Motor neuron (in vitro differentiated cells): ENCODE data around the gene LRRC1. TPM values are rescaled to one million over a fixed set of nuclear protein-coding genes. Genes with fewer than 3 reads are reported as not detected.
"Not testable (repeated sequence)": the region's sequence is repeated elsewhere in the genome, so short reads cannot be mapped to it uniquely, and the experiment has no call there.

Source experiments
- ATAC-seq, 8 experiments: fragments of 200-7000 bp; cut with Tn5 transposase; replicated peaks in 6 of 8; 2 replicates each; pipeline ENCODE4 v1.8.0; 2021; ENCODE audit warnings: mild to moderate bottlenecking in 8 of 8, moderate library complexity in 8 of 8
- H3K27ac ChIP-seq, 2 donors: fragments of 250-450 bp; sonication (Bioruptor Pico); 2 replicates each; pipeline ENCODE4 v1.9.0; 2021; ENCODE audit warnings: antibody characterized with exemption in 2 of 2, mild to moderate bottlenecking in 2 of 2, moderate library complexity in 1 of 2
- H3K4me1 ChIP-seq, 2 donors: fragments of 250-450 bp; sonication (Bioruptor Pico); replicated peaks in 1 of 2; 2 replicates each; pipeline ENCODE4 v1.6.1; 2021; ENCODE audit warnings: antibody characterized with exemption in 2 of 2, mild to moderate bottlenecking in 2 of 2, moderate library complexity in 1 of 2
- H3K4me3 ChIP-seq, 5 donors: fragments of 250-450 bp; sonication (Bioruptor Pico); 2 replicates each; pipeline ENCODE4 v1.9.0; 2021; ENCODE audit warnings: antibody characterized with exemption in 5 of 5, mild to moderate bottlenecking in 5 of 5, moderate library complexity in 4 of 5
- WGBS, 10 experiments: fragments of 450-650 bp; shearing (Covaris generic); methylation state at CpG; one replicate each; pipeline ENCODE4 v1.0.0; 2022; 5-methylcytosine and 5-hydroxymethylcytosine counted together
- in situ Hi-C, 9 experiments: fragments of 400-800 bp; cut with MboI; loops; one replicate each; pipeline ENCODE4 v1.15.0; 2021; ENCODE audit warnings: low sequenced_read_pairs in 9 of 9, low pct_unique_long_range_greater_than_20kb in 2 of 9; ENCODE audit not compliant: unreplicated experiment in 9 of 9
- total RNA-seq, 8 experiments: library from RNA; unstranded; fragments of 300-600 nt; gene quantifications; 2 replicates each; pipeline versions ENCODE4 v1.2.3 to v1.2.4, GENCODE V29; 2022

LRRC1 gene
- total RNA-seq, 8 experiments from 2014 or later = 4.3 to 9.3 (median 7.8) TPM

- in situ Hi-C loops = no loop called here
- ATAC-seq = no peak
- WGBS, 10 experiments = 20 to 100% (median 73%) methylated on average over 1 to 2 of the region's 2 CpGs
- no peaks in the 10 kb centered on the region for H3K4me1 ChIP-seq
- H3K27ac ChIP-seq = no peak overlapping the region
- no peak overlapping the region for H3K4me3 ChIP-seq
Observed at GRCh38 chr6:53768636-53769035, 26.2 kb upstream of the LRRC1 start.

DNA sequence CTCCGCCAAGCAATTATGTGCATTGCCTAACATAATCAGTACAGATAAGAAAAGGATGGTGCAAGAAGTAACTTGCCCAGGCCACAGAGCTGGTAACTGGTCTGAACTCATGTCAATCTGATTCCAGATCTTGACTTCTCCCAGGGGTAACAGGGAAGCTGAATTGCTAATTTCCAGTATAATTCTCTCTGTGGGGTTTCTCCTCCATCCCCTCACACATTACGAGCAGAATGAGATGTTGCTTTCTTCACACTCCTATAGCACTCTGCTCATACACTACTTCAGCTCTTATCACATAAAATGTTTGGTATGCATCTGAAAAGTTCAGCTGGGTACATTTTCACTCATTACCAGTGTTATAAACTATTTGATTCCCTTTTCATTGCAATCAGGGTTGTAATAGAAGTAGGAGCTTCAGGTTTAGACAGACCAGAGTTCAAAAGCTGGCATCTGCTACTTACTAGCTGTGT is 24.0 kb upstream of the LRRC1 start:
- 60 to 100% (median 83%) methylated on average over 1 to 2 of the region's 2 CpGs; no CpG with 5 or more reads in 3 of the 10 experiments for WGBS, 10 experiments
- in situ Hi-C loops = no loop called here
- ATAC-seq = no peak
- Histone ChIP-seq H3K4me1 (no peaks in the 10 kb centered on the region), H3K4me3 (no peak overlapping the region), H3K27ac (no peak overlapping the region)

DNA sequence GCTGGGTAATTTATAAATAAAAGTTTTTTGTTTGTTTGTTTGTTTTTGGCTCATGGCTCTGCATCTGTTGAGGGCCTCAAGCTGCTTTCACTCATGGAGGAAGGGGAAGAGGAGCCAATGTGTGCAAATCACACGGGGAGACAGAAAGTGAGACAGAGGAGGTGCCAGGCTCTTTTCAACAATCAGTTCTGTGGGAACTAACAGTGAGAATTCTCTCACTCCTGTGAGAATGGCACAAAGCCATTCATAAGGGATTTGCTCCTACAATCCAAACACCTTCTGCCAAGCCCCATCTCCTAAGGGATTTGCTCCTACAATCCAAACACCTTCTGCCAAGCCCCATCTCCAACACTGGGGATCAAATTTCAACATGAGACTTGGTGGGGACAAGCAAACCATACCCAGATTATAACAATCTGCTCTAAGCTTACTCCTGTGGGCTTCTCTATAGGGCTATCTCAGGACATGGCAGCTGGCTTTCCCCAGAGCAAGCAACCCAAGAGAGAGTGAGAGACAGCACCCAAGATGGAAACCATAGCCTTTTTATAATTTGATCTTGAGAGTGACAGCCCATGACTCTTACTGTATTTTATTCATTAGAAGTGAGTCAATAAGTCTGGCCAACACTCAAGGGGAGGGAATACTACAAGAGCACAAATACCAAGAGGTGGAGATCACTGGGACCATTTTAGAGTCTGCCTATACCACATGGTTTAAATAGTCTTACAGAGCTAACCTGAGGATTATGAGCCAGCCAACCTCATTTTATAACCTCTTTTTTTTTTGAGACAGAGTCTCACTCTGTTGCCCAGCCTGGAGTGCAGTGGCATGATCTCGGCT is 22.8 kb upstream of the LRRC1 start:
- ATAC-seq = peak in 2 of 8 experiments; percentile 71 to 81
- Histone ChIP-seq H3K27ac (no peak overlapping the region), H3K4me1 (no peaks in the 10 kb centered on the region), H3K4me3 (no peak overlapping the region)
- in situ Hi-C loops = no loop called here
- 0 to 90% (median 70%) methylated on average over 1 to 2 of the region's 2 CpGs; no CpG with 5 or more reads in 2 of the 10 experiments for WGBS, 10 experiments

DNA sequence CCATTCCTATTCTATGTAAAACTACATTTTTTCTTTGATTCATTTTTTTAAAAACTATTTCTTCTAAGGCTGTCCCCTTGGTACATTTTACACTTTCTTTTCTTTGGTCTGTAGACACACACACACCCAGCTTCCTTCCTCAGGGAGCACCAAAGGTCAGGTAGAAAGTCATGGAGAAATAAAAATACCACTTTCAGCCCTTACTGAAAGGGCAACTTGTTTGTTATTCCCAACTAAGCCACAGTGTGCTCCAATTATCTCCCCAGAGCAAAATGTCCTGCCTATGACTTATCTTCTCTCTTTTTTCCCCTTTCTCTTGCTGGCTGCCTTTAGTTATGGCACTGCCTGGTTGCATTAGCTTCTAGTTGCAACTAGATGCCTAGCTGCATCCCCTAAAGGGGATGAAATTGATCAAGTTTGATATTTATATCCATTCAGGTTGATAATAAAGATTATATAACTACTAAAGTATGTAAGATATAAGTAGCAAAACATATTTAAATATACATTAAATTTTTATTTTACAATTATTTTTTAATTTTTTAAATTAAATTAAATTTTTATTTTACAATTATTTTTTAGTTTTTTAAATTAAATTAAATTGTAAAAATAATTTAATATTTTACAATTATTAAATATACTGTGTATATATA is 21.6 kb upstream of the LRRC1 start:
- no peak overlapping the region for H3K27ac ChIP-seq
- no peaks in the 10 kb centered on the region for H3K4me1 ChIP-seq
- H3K4me3 ChIP-seq = no peak overlapping the region
- ATAC-seq = no peak
- in situ Hi-C loops = no loop called here

GRCh38 chr6:53776152-53776551 is 18.7 kb upstream of the LRRC1 start:
- H3K27ac ChIP-seq, ATAC-seq, H3K4me3 ChIP-seq, H3K4me1 ChIP-seq: not testable (repeated sequence)
- in situ Hi-C loops = loop anchor here in 2 of 9 experiments (25.0 kb wide), 2 partner anchors 161 to 186 kb away; no protein-coding TSS in a partner anchor
- no CpG with 5 or more reads among the region's 2 CpGs for WGBS, 10 experiments

DNA sequence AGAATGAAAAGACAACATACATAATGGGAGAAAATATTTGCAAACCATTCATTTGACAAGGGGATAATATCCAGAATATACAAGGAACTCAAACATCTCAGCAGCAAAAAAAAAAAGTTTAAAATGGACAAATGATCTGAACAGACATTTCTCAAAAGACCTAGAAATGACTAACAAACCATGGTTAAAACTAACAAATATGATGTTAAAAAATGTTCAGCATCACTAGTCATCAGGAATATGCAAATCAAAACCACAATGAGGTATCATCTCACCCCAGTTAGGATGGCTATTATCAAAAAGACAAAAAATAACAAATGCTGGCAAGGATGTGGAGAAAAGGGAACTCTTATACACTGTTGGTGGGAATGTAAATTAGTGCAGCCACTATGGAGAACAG is 9.8 kb upstream of the LRRC1 start:
- ATAC-seq, H3K27ac ChIP-seq, H3K4me3 ChIP-seq, H3K4me1 ChIP-seq: not testable (repeated sequence)
- in situ Hi-C loops = loop anchor here in 2 of 9 experiments (25.0 kb wide), 2 partner anchors 152 to 177 kb away; no protein-coding TSS in a partner anchor

- no peak for ATAC-seq
- Histone ChIP-seq H3K27ac (no peak overlapping the region), H3K4me1 (no peaks in the 10 kb centered on the region), H3K4me3 (no peak overlapping the region)
- 0 to 100% (median 94%) methylated on average over 1 of the region's 1 CpG for WGBS, 10 experiments
- in situ Hi-C loops = loop anchor here in 2 of 9 experiments (25.0 kb wide), 2 partner anchors 150 to 175 kb away; no protein-coding TSS in a partner anchor
Observed at GRCh38 chr6:53786832-53787231, 8.0 kb upstream of the LRRC1 start.

GRCh38 chr6:53790886-53791285 is 3.9 kb upstream of the LRRC1 start:
- in situ Hi-C loops = loop anchor here in 2 of 9 experiments (25.0 kb wide), 2 partner anchors 146 to 171 kb away; no protein-coding TSS in a partner anchor
- no peak overlapping the region for H3K27ac ChIP-seq
- WGBS, 10 experiments = 25 to 100% (median 60%) methylated on average over 2 of the region's 2 CpGs; no CpG with 5 or more reads in 1 of the 10 experiments
- ATAC-seq = no peak
- H3K4me3 ChIP-seq = no peak overlapping the region
- no peaks in the 10 kb centered on the region for H3K4me1 ChIP-seq

- in situ Hi-C loops = loop anchor here in 2 of 9 experiments (25.0 kb wide), 2 partner anchors 145 to 170 kb away; no protein-coding TSS in a partner anchor
- Histone ChIP-seq H3K4me3 (no peak overlapping the region), H3K27ac (no peak overlapping the region), H3K4me1 (peaks cover 5 to 6% of the 10 kb centered on the region in 2 donors)
- ATAC-seq = no peak
- WGBS, 10 experiments = 14 to 88% (median 66%) methylated on average over 1 to 2 of the region's 2 CpGs; no CpG with 5 or more reads in 4 of the 10 experiments
Observed at GRCh38 chr6:53792016-53792415, 2.8 kb upstream of the LRRC1 start.

DNA sequence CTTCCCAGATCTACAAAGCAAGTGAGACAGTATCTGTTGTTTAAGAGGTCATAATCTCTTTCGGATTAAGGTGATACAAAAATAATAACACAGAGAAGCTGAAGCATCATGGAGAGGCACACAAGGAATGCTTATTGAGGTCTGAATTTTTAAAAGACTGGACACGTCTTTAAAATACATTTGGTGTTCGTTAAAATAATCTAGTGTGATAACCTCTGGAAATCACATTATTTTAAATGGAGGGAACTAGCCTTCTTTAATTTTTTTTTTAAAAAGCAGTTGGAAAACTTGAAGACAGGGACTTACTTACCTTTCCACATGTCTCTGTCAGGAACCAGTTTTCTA is 1.9 kb upstream of the LRRC1 start:
- H3K27ac ChIP-seq = no peak overlapping the region

GRCh38 chr6:53793318-53794136 is 1.3 kb upstream of the LRRC1 start:
- peak; percentile 18 to 56 (median 28) for ATAC-seq
- Histone ChIP-seq H3K27ac (peak overlapping the region in 1 of 2 donors; percentile 54), H3K4me3 (peak overlapping the region; percentile 50 to 75 (median 63)), H3K4me1 (peaks cover 5 to 6% of the 10 kb centered on the region in 2 donors)
- 0 to 33% (median 3%) methylated on average over 1 to 22 of the region's 25 CpGs for WGBS, 10 experiments
- in situ Hi-C loops = loop anchor here in 2 of 9 experiments (25.0 kb wide), 2 partner anchors 144 to 169 kb away; no protein-coding TSS in a partner anchor

More for the DNA sequence above, 1.9 kb upstream of the LRRC1 start:
- H3K4me1 ChIP-seq = peaks cover 5 to 6% of the 10 kb centered on the region in 2 donors
- in situ Hi-C loops = loop anchor here in 2 of 9 experiments (25.0 kb wide), 2 partner anchors 144 to 169 kb away; no protein-coding TSS in a partner anchor
- peak overlapping the region in 1 of 5 donors; percentile 57 for H3K4me3 ChIP-seq
- 27 to 100% (median 78%) methylated on average over 1 to 3 of the region's 3 CpGs for WGBS, 10 experiments
- no peak for ATAC-seq

- H3K4me1 ChIP-seq = peaks cover 5 to 6% of the 10 kb centered on the region in 2 donors
- peak overlapping the region; percentile 28 to 54 for H3K27ac ChIP-seq
- WGBS, 10 experiments = 0 to 1% (median 0%) methylated on average over 1 to 15 of the region's 27 CpGs; no CpG with 5 or more reads in 4 of the 10 experiments
- in situ Hi-C loops = loop anchor here in 2 of 9 experiments (25.0 kb wide), 2 partner anchors 143 to 168 kb away; no protein-coding TSS in a partner anchor
- peak overlapping the region; percentile 50 to 75 (median 63) for H3K4me3 ChIP-seq
- peak; percentile 60 to 76 (median 67) for ATAC-seq
Observed at GRCh38 chr6:53794137-53794719, 577 bp upstream of the LRRC1 start.
